HepG2 (cell line): ENCODE results near the gene SMG5. TPM values are rescaled to one million over a fixed set of nuclear protein-coding genes. Genes with fewer than 3 reads are reported as not detected.

Source experiments
- EED ChIP-seq: sonication (generic); formaldehyde crosslinking; IDR thresholded peaks from 2 replicates; pipeline ENCODE4 v1.5.0; 2020; ENCODE audit warnings: mild to moderate bottlenecking, missing genetic modification reagents
- KLF13 ChIP-seq: sonication (generic); formaldehyde crosslinking; IDR thresholded peaks from 2 replicates; pipeline ENCODE4 v1.4.0; 2020; ENCODE audit warnings: mild to moderate bottlenecking, missing genetic modification reagents
- MIER3 ChIP-seq: IDR thresholded peaks from 2 replicates; pipeline ENCODE4 v1.6.1; 2016; ENCODE audit warnings: missing compliant biosample characterization, borderline replicate concordance
- NFE2L1 ChIP-seq: sonication (generic); formaldehyde crosslinking; IDR thresholded peaks from 2 replicates; pipeline ENCODE4 v1.4.0; 2020; ENCODE audit warnings: missing genetic modification reagents, mild to moderate bottlenecking, borderline replicate concordance
- NR2F2 ChIP-seq: IDR thresholded peaks from 2 replicates; pipeline ENCODE4 v1.6.1; 2012; ENCODE audit warnings: low read depth, inconsistent platforms, borderline replicate concordance
- SRSF4 ChIP-seq: fragments of 200-400 bp; formaldehyde crosslinking; IDR thresholded peaks from one replicate; pipeline ENCODE4 v1.6.1; 2018; ENCODE audit warnings: mild to moderate bottlenecking, low read depth, low read length, moderate library complexity; ENCODE audit not compliant: poor library complexity, severe bottlenecking
- YEATS2 ChIP-seq: sonication (generic); formaldehyde crosslinking; IDR thresholded peaks from 2 replicates; pipeline ENCODE4 v1.4.0; 2020; ENCODE audit warnings: missing genetic modification reagents, borderline replicate concordance
- YEATS4 ChIP-seq: sonication (generic); formaldehyde crosslinking; IDR thresholded peaks from 2 replicates; pipeline ENCODE4 v1.4.0; 2020; ENCODE audit warnings: missing genetic modification reagents, borderline replicate concordance
- ZFAT ChIP-seq: sonication (generic); formaldehyde crosslinking; conservative IDR thresholded peaks from 2 replicates; pipeline ENCODE4 v1.8.1; 2023; ENCODE audit warnings: missing genetic modification reagents, inconsistent platforms
- ZFP36L1 ChIP-seq: sonication (generic); formaldehyde crosslinking; IDR thresholded peaks from 2 replicates; pipeline ENCODE4 v1.8.0; 2022; ENCODE audit warnings: mild to moderate bottlenecking, missing genetic modification reagents, moderate library complexity
- ZNF282 ChIP-seq: fragments of 450-650 bp; IDR thresholded peaks from 2 replicates; pipeline ENCODE4 v1.6.1; 2018; ENCODE audit not compliant: partially characterized antibody
- ZNF333 ChIP-seq: sonication (generic); formaldehyde crosslinking; IDR thresholded peaks from 2 replicates; pipeline ENCODE4 v1.4.0; 2020; ENCODE audit warnings: mild to moderate bottlenecking, missing genetic modification reagents, borderline replicate concordance
- ZNF557 ChIP-seq: sonication (generic); formaldehyde crosslinking; IDR thresholded peaks from 2 replicates; pipeline ENCODE4 v1.4.0; 2020; ENCODE audit warnings: missing genetic modification reagents
- polyA plus RNA-seq, 8 experiments: library from polyadenylated mRNA; depleted of rRNA in 3 of 8; stranded (reverse) in 7 of 8; unstranded in 1 of 8; fragments of >200 nt; fragmentation: Illumina TruSeq in 4 of 8; extraction: Trizol in 4 of 8; gene quantifications; 2 replicates each; pipeline versions ENCODE4 v1.2.1 to v1.2.3, GENCODE V29; 2011 to 2016; ENCODE audit warnings: low read depth in 4 of 8, missing spikeins in 1 of 8, mixed read lengths in 1 of 8; ENCODE audit not compliant: insufficient read depth in 1 of 8
- total RNA-seq, 5 experiments: library from RNA; depleted of rRNA; stranded (reverse); fragments of >200 nt; fragmentation: Illumina TruSeq; extraction: Trizol; gene quantifications; 2 replicates each; pipeline ENCODE4 v1.2.3, GENCODE V29; 2016; ENCODE audit warnings: low read depth in 1 of 5
- TF ChIP-seq, protein P1 (sequence below): IDR thresholded peaks from 2 replicates; pipeline ENCODE4 v1.6.1; 2016; ENCODE audit warnings: missing genetic modification reagents, missing compliant biosample characterization
- TF ChIP-seq, protein P2 (sequence below): sonication (generic); formaldehyde crosslinking; IDR thresholded peaks from 2 replicates; pipeline ENCODE4 v1.5.1; 2020; ENCODE audit warnings: missing genetic modification reagents, mild to moderate bottlenecking, borderline replicate concordance
- TF ChIP-seq, protein P3 (sequence below): sonication (generic); formaldehyde crosslinking; IDR thresholded peaks from 2 replicates; pipeline ENCODE4 v1.5.0; 2020; ENCODE audit warnings: missing genetic modification reagents, mild to moderate bottlenecking, borderline replicate concordance
- TF ChIP-seq, protein P4 (sequence below): IDR thresholded peaks from 2 replicates; pipeline ENCODE4 v1.6.1; 2016; ENCODE audit warnings: missing compliant biosample characterization, missing genetic modification reagents, borderline replicate concordance
- TF ChIP-seq, protein P5 (sequence below): sonication (generic); formaldehyde crosslinking; IDR thresholded peaks from 2 replicates; pipeline ENCODE4 v1.5.0; 2020; ENCODE audit warnings: mild to moderate bottlenecking, missing genetic modification reagents
- TF ChIP-seq, protein P6 (sequence below): sonication (generic); formaldehyde crosslinking; IDR thresholded peaks from 2 replicates; pipeline ENCODE4 v1.5.1; 2020; ENCODE audit warnings: missing genetic modification reagents, mild to moderate bottlenecking, borderline replicate concordance

SMG5 gene
- total and polyA plus RNA-seq, 2 of the 13 experiments (the other 11 are each of a cell fraction or from before 2014, with no cell fraction given), result 50.5 to 84.0 TPM

DNA sequence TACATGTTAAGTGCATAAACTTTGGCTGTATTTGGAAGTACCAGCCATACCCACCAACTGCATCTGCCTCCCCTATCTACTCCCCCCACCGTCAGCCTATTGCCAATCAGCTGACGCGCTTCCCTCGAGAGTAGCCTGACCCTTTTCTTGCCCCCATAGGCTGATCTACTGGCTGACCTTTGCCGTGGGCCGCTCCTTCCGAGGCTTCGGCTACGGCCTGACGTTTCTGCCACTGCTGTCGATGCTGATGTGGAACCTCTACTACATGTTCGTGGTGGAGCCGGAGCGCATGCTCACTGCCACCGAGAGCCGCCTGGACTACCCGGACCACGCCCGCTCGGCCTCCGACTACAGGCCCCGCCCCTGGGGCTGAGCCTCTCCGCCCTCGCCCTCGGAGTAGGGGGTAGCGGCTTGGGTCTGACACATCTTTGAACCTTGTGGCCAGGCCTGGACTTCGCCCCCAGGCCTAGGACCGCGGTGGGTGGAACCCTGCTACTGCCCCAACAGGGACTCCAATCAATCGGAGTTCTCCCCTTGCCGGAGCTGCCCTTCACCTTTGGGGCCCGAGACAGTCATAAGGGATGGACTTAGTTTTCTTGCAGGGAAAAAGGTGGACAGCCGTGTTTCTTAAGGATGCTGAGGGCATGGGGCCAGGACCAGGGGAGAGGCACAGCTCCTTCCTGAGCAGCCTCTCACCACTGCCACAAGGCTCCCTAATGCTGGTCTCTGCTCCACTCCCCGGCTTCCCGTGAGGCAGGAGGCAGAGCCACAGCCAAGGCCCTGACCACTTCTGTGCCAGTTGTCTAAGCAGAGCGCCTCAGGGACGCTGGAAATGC, 8.8 kb upstream of the SMG5 start (continued):
- no peak for TF ChIP-seq NFE2L1 (CRISPR knock-in tag)
- TF ChIP-seq, protein P1, sequence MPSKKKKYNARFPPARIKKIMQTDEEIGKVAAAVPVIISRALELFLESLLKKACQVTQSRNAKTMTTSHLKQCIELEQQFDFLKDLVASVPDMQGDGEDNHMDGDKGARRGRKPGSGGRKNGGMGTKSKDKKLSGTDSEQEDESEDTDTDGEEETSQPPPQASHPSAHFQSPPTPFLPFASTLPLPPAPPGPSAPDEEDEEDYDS, result peak; percentile 89
- TF ChIP-seq, protein P2, sequence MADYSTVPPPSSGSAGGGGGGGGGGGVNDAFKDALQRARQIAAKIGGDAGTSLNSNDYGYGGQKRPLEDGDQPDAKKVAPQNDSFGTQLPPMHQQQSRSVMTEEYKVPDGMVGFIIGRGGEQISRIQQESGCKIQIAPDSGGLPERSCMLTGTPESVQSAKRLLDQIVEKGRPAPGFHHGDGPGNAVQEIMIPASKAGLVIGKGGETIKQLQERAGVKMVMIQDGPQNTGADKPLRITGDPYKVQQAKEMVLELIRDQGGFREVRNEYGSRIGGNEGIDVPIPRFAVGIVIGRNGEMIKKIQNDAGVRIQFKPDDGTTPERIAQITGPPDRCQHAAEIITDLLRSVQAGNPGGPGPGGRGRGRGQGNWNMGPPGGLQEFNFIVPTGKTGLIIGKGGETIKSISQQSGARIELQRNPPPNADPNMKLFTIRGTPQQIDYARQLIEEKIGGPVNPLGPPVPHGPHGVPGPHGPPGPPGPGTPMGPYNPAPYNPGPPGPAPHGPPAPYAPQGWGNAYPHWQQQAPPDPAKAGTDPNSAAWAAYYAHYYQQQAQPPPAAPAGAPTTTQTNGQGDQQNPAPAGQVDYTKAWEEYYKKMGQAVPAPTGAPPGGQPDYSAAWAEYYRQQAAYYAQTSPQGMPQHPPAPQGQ, result no peak; the same call in 1 of the 2 replicates
- TF ChIP-seq YEATS2 (CRISPR knock-in tag), result peak; percentile 78
- peak; percentile 45; the same call in 1 of the 2 replicates for TF ChIP-seq MIER3 (CRISPR knock-in tag)
- TF ChIP-seq ZFP36L1, result peak; percentile 84
- TF ChIP-seq, protein P3, sequence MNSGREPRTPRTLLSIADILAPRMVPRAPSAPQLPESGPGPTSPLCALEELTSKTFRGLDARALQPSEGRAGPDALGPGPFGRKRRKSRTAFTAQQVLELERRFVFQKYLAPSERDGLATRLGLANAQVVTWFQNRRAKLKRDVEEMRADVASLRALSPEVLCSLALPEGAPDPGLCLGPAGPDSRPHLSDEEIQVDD (CRISPR knock-in tag), result no peak; the same call in 1 of the 2 replicates
- TF ChIP-seq SRSF4, result no peak
- no peak; the same call in 1 of the 2 replicates for TF ChIP-seq ZNF557 (CRISPR knock-in tag)
- TF ChIP-seq ZNF333 (CRISPR knock-in tag), result no peak
- TF ChIP-seq NR2F2, result peak; percentile 72; the same call in 1 of the 2 replicates
- no peak for TF ChIP-seq ZFAT (CRISPR knock-in tag)
- TF ChIP-seq, protein P4, sequence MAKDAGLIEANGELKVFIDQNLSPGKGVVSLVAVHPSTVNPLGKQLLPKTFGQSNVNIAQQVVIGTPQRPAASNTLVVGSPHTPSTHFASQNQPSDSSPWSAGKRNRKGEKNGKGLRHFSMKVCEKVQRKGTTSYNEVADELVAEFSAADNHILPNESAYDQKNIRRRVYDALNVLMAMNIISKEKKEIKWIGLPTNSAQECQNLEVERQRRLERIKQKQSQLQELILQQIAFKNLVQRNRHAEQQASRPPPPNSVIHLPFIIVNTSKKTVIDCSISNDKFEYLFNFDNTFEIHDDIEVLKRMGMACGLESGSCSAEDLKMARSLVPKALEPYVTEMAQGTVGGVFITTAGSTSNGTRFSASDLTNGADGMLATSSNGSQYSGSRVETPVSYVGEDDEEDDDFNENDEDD, result peak; percentile 47; the same call in 1 of the 2 replicates
- peak; percentile 81; the same call in 1 of the 2 replicates for TF ChIP-seq YEATS4
- TF ChIP-seq ZNF282, result no peak
- TF ChIP-seq KLF13, result no peak
- TF ChIP-seq, protein P5, sequence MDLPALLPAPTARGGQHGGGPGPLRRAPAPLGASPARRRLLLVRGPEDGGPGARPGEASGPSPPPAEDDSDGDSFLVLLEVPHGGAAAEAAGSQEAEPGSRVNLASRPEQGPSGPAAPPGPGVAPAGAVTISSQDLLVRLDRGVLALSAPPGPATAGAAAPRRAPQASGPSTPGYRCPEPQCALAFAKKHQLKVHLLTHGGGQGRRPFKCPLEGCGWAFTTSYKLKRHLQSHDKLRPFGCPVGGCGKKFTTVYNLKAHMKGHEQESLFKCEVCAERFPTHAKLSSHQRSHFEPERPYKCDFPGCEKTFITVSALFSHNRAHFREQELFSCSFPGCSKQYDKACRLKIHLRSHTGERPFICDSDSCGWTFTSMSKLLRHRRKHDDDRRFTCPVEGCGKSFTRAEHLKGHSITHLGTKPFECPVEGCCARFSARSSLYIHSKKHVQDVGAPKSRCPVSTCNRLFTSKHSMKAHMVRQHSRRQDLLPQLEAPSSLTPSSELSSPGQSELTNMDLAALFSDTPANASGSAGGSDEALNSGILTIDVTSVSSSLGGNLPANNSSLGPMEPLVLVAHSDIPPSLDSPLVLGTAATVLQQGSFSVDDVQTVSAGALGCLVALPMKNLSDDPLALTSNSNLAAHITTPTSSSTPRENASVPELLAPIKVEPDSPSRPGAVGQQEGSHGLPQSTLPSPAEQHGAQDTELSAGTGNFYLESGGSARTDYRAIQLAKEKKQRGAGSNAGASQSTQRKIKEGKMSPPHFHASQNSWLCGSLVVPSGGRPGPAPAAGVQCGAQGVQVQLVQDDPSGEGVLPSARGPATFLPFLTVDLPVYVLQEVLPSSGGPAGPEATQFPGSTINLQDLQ (CRISPR knock-in tag), result no peak
- TF ChIP-seq, protein P6, sequence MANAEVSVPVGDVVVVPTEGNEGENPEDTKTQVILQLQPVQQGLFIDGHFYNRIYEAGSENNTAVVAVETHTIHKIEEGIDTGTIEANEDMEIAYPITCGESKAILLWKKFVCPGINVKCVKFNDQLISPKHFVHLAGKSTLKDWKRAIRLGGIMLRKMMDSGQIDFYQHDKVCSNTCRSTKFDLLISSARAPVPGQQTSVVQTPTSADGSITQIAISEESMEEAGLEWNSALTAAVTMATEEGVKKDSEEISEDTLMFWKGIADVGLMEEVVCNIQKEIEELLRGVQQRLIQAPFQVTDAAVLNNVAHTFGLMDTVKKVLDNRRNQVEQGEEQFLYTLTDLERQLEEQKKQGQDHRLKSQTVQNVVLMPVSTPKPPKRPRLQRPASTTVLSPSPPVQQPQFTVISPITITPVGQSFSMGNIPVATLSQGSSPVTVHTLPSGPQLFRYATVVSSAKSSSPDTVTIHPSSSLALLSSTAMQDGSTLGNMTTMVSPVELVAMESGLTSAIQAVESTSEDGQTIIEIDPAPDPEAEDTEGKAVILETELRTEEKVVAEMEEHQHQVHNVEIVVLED (CRISPR knock-in tag), result peak; percentile 58; the same call in 1 of the 2 replicates
- TF ChIP-seq EED (CRISPR knock-in tag), result no peak
